OCI-LY3 (cell line): ENCODE results near the gene CACNA1B.

Source experiments
- H2AFZ ChIP-seq: fragments of 200-600, 300-600 bp; shearing (Covaris generic); 2 replicates; pipeline ENCODE4 v1.6.0; 2014; ENCODE audit warnings: antibody characterized with exemption, low read depth, low read length
- H3K27ac ChIP-seq: fragments of 200-600, 300-600 bp; sonication (generic); 2 replicates; pipeline ENCODE4 v1.5.1; 2014; ENCODE audit warnings: mild to moderate bottlenecking, low read length, moderate library complexity, mixed read lengths
- H3K27me3 ChIP-seq: fragments of 200-600, 300-600 bp; sonication (generic); 2 replicates; pipeline ENCODE4 v1.6.1; 2014; ENCODE audit warnings: low read depth, low read length, mixed read lengths
- H3K36me3 ChIP-seq: fragments of 200-600, 300-600 bp; sonication (generic); replicated peaks from 2 replicates; pipeline ENCODE3; 2014; ENCODE audit warnings: low read depth, low read length, mixed read lengths
- H3K4me1 ChIP-seq: fragments of 300-600, 200-600 bp; sonication (generic); 2 replicates; pipeline ENCODE4 v1.6.1; 2014; ENCODE audit warnings: low read length, mixed read lengths
- H3K4me2 ChIP-seq: fragments of 200-600, 300-600 bp; sonication (generic); 2 replicates; pipeline ENCODE4 v1.6.1; 2014; ENCODE audit warnings: low read length, mixed read lengths
- H3K4me3 ChIP-seq: fragments of 300-600, 200-600 bp; sonication (generic); 2 replicates; pipeline ENCODE4 v1.5.1; 2014; ENCODE audit warnings: antibody characterized with exemption, mild to moderate bottlenecking, low read length, moderate library complexity
- H3K79me2 ChIP-seq: fragments of 300-600, 200-600 bp; shearing (Covaris generic); 2 replicates; pipeline ENCODE4 v1.6.1; 2014; ENCODE audit warnings: mild to moderate bottlenecking, low read length, mixed read lengths
- H3K9ac ChIP-seq: fragments of 300-600, 200-600 bp; shearing (Covaris generic); 2 replicates; pipeline ENCODE4 v1.6.0; 2014; ENCODE audit warnings: mild to moderate bottlenecking, low read length, moderate library complexity
- H3K9me3 ChIP-seq: fragments of 200-600, 300-600 bp; shearing (Covaris generic); 2 replicates; pipeline ENCODE4 v1.6.1; 2014; ENCODE audit warnings: low read length, mixed read lengths; ENCODE audit not compliant: insufficient read depth
- H4K20me1 ChIP-seq: fragments of 200-600, 300-600 bp; sonication (generic); 2 replicates; pipeline ENCODE4 v1.6.1; 2016; ENCODE audit warnings: low read length, mixed read lengths; ENCODE audit not compliant: insufficient read depth
- CTCF ChIP-seq: fragments of 200-600, 300-600 bp; sonication (generic); IDR thresholded peaks from 2 replicates; pipeline ENCODE4 v1.5.1; 2014; ENCODE audit warnings: antibody characterized with exemption, low read length, low read depth
- EZH2phosphoT487 ChIP-seq: fragments of 200-600 bp; shearing (Covaris generic); IDR thresholded peaks from 2 replicates; pipeline ENCODE4 v1.6.1; 2018; ENCODE audit warnings: antibody characterized with exemption, mixed run types, low read depth

Gene CACNA1B

DNA sequence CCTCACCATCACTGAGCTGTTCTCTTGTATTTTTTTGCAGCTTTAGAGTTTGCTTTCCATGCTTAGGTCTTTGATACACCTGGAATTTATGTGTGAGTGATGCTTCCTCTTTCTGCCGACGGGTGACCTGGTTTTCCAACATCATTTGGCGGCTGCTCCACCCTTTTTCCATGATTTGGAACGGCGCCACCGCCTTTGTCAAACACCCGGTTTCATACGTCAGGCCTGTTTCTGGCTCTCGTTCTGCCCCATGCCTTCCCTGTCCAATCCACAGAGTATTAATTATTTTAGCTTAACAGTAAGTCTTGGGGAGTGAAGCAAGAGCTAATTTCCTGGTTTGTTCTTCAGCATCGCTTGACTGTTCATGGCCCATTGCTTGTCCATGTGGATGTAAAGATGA is 30.2 kb downstream of the CACNA1B start:
- no peaks in the 10 kb centered on the region for H3K27me3 ChIP-seq
- peaks cover 100% of the 10 kb centered on the region for H3K79me2 ChIP-seq
- H3K36me3 ChIP-seq: peaks cover 53% of the 10 kb centered on the region
- H4K20me1 ChIP-seq: peaks cover 89% of the 10 kb centered on the region
- no peak overlapping the region for H3K27ac ChIP-seq
- H3K4me2 ChIP-seq: no peak overlapping the region
- H2AFZ ChIP-seq: no peak overlapping the region
- no peak for TF ChIP-seq CTCF
- TF ChIP-seq EZH2phosphoT487: no peak
- H3K4me3 ChIP-seq: no peak overlapping the region
- H3K9ac ChIP-seq: no peak overlapping the region
- H3K9me3 ChIP-seq: no peaks in the 10 kb centered on the region
- peaks cover 6% of the 10 kb centered on the region for H3K4me1 ChIP-seq

DNA sequence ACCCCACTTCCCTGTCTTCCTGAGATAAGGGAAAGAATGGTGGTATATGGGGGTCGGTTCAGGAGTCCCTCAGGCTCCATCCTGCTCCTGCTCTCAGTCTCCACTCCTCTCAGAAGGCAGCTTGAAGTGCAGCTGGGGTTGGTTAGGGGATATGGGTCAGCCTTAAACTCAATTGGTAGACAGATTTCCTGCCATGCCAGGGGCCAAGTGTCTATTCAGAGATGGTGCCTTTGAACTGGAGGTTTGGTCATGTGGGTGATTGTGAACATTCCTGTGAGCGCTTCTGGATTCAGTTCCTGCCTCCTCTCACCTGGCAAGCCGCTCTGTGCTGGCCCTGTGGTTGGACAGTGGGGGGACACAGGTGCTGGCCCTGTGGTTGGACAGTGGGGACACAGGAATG is 35.1 kb downstream of the CACNA1B start:
- Histone ChIP-seq H3K4me3 (no peak overlapping the region), H3K4me1 (no peaks in the 10 kb centered on the region), H4K20me1 (peaks cover 88% of the 10 kb centered on the region), H3K27ac (no peak overlapping the region), H3K4me2 (no peak overlapping the region), H3K27me3 (no peaks in the 10 kb centered on the region), H3K79me2 (peaks cover 91% of the 10 kb centered on the region), H3K9me3 (no peaks in the 10 kb centered on the region), H3K36me3 (peaks cover 66% of the 10 kb centered on the region), H2AFZ (no peak overlapping the region), H3K9ac (no peak overlapping the region)
- TF ChIP-seq CTCF (no peak), EZH2phosphoT487 (no peak)

- Histone ChIP-seq H2AFZ (no peak overlapping the region), H3K36me3 (peaks cover 67% of the 10 kb centered on the region), H3K27ac (no peak overlapping the region), H3K27me3 (no peaks in the 10 kb centered on the region), H3K4me2 (no peak overlapping the region), H3K4me1 (no peaks in the 10 kb centered on the region), H3K9ac (no peak overlapping the region), H3K9me3 (no peaks in the 10 kb centered on the region), H3K4me3 (no peak overlapping the region), H4K20me1 (peaks cover 88% of the 10 kb centered on the region), H3K79me2 (peaks cover 91% of the 10 kb centered on the region)
- TF ChIP-seq EZH2phosphoT487: no peak
- no peak for TF ChIP-seq CTCF
Measured at GRCh38 chr9:137913132-137913531, 35.5 kb downstream of the CACNA1B start.

DNA sequence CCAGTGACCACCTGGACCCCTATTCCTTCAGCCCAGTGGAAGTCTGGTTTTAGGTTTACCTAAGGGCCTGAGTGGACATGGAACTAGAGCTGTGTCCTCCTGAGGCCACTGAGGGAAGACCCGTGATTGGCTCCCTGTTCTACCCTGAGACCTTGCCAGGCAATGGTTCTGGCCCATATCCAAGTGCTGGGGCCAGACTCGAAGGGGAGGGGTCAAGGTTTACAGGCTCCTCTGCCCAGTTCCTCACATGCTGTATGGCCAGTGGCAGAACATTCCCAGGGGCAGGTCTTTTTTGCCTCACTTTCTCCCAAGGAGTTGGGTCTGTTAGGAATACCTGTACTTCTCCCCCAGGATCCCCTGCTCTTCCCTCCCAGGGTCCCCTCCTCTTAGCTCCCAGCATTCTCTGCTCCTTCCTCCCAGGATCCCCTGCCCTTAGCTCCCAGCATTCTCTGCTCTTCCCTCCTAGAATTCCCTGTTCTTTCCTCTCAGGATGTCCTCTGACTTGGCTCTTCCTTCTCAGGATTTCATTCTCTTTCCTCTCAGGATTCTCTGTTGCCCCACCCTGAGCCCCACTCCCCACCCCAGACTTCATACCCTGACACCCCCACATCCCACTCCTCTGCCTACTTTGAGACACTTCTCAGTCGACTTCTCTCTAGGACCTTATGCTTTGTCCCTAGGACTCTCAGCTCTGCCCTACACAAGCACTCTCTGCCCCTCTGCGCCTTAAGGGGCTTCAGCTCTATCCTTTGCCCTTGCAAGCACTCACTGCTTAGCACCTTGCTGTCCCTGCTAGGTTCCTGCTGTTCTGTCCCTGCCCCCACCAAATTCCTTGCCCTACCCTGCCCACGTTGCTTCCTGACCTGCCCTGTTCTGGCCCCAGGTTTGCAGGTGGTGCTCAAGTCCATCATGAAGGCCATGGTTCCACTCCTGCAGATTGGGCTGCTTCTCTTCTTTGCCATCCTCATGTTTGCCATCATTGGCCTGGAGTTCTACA is 36.5 kb downstream of the CACNA1B start:
- Histone ChIP-seq H2AFZ (no peak overlapping the region), H3K36me3 (peaks cover 76% of the 10 kb centered on the region), H3K27me3 (no peaks in the 10 kb centered on the region), H3K9ac (no peak overlapping the region), H3K9me3 (no peaks in the 10 kb centered on the region), H4K20me1 (peaks cover 96% of the 10 kb centered on the region), H3K4me3 (no peak overlapping the region), H3K4me1 (no peaks in the 10 kb centered on the region), H3K27ac (no peak overlapping the region), H3K79me2 (peaks cover 91% of the 10 kb centered on the region), H3K4me2 (no peak overlapping the region)
- TF ChIP-seq CTCF: no peak
- TF ChIP-seq EZH2phosphoT487: no peak
